ENCODE data around the gene NBAS.

Gene NBAS

GRCh38 chr2:15127876-15128275 is 433.3 kb downstream of the NBAS start:
- no peaks in the 10 kb centered on the region for H3K4me1 ChIP-seq (ENCODE audit: control extremely low read depth in 1 of 4, control insufficient read depth in 4 of 4, insufficient read depth in 4 of 4, low read length in 3 of 4)
- no peak overlapping the region for H3K27ac ChIP-seq (ENCODE audit: insufficient read depth in 1 of 2, low read depth in 1 of 2, low read length in 2 of 2, poor library complexity in 1 of 2, severe bottlenecking in 2 of 2)
- no peak overlapping the region for H3K4me3 ChIP-seq (ENCODE audit: control insufficient read depth in 1 of 7, extremely low read depth in 1 of 7, insufficient read depth in 4 of 7, low read depth in 2 of 7, low read length in 6 of 7)
- H3K36me3 ChIP-seq (ENCODE audit: control insufficient read depth in 4 of 4, insufficient read depth in 4 of 4, low read length in 3 of 4): no peaks in the 10 kb centered on the region
- POLR2A ChIA-PET: no interaction called here
- peaks cover 0 to 4% (median 0%) of the 10 kb centered on the region in 5 experiments for H3K9me3 ChIP-seq (ENCODE audit: control extremely low read depth in 1 of 5, control insufficient read depth in 4 of 5, insufficient read depth in 2 of 5, low read depth in 1 of 5, low read length in 4 of 5)
- no CpG with 5 or more reads among the region's 3 CpGs for WGBS (ENCODE audit: insufficient coverage)
- CTCF ChIA-PET: no interaction called here
- no peaks in the 10 kb centered on the region for H3K27me3 ChIP-seq (replicated peaks in 2 of 5; ENCODE audit: control insufficient read depth in 4 of 5, insufficient read depth in 5 of 5, low read length in 4 of 5)
- no peak for DNase-seq

GRCh38 chr2:15127301-15127700 is 433.8 kb downstream of the NBAS start:
- CTCF ChIA-PET: no interaction called here

GRCh38 chr2:15126373-15126772 is 434.8 kb downstream of the NBAS start:
- no CpG with 5 or more reads among the region's 1 CpG for WGBS (ENCODE audit: insufficient coverage)
- CTCF ChIA-PET: no interaction called here
- no peaks in the 10 kb centered on the region for H3K4me1 ChIP-seq (ENCODE audit: control extremely low read depth in 1 of 4, control insufficient read depth in 4 of 4, insufficient read depth in 4 of 4, low read length in 3 of 4)

More at GRCh38 chr2:15127301-15127700, 433.8 kb downstream of the NBAS start:
- Histone ChIP-seq H3K9me3 (ENCODE audit: control extremely low read depth in 1 of 5, control insufficient read depth in 4 of 5, insufficient read depth in 2 of 5, low read depth in 1 of 5, low read length in 4 of 5) (peaks cover 0 to 4% (median 0%) of the 10 kb centered on the region in 5 experiments), H3K4me1 (ENCODE audit: control extremely low read depth in 1 of 4, control insufficient read depth in 4 of 4, insufficient read depth in 4 of 4, low read length in 3 of 4) (no peaks in the 10 kb centered on the region), H3K27ac (ENCODE audit: insufficient read depth in 1 of 2, low read depth in 1 of 2, low read length in 2 of 2, poor library complexity in 1 of 2, severe bottlenecking in 2 of 2) (no peak overlapping the region), H3K4me3 (ENCODE audit: control insufficient read depth in 1 of 7, extremely low read depth in 1 of 7, insufficient read depth in 4 of 7, low read depth in 2 of 7, low read length in 6 of 7) (no peak overlapping the region), H3K27me3 (replicated peaks in 2 of 5; ENCODE audit: control insufficient read depth in 4 of 5, insufficient read depth in 5 of 5, low read length in 4 of 5) (no peaks in the 10 kb centered on the region), H3K36me3 (ENCODE audit: control insufficient read depth in 4 of 4, insufficient read depth in 4 of 4, low read length in 3 of 4) (no peaks in the 10 kb centered on the region)
- 92% methylated on average over 2 of the region's 4 CpGs for WGBS (ENCODE audit: insufficient coverage)
- DNase-seq: no peak
- POLR2A ChIA-PET: interaction anchor here (0.6 kb wide), 1 partner anchor 438 kb away, joined by 3 read pairs; no protein-coding TSS in a partner anchor

GRCh38 chr2:15122915-15123314 is 438.2 kb downstream of the NBAS start:
- 83% methylated on average over 2 of the region's 2 CpGs for WGBS (ENCODE audit: insufficient coverage)
- ChIA-PET CTCF (interaction anchor here (1.1 kb wide), 1 partner anchor 44 kb away, joined by 3 read pairs; no protein-coding TSS in a partner anchor), POLR2A (no interaction called here)
- Histone ChIP-seq H3K36me3 (ENCODE audit: control insufficient read depth in 4 of 4, insufficient read depth in 4 of 4, low read length in 3 of 4) (no peaks in the 10 kb centered on the region), H3K4me3 (ENCODE audit: control insufficient read depth in 1 of 7, extremely low read depth in 1 of 7, insufficient read depth in 4 of 7, low read depth in 2 of 7, low read length in 6 of 7) (no peak overlapping the region), H3K9me3 (ENCODE audit: control extremely low read depth in 1 of 5, control insufficient read depth in 4 of 5, insufficient read depth in 2 of 5, low read depth in 1 of 5, low read length in 4 of 5) (peaks cover 0 to 4% (median 0%) of the 10 kb centered on the region in 5 experiments), H3K27me3 (replicated peaks in 2 of 5; ENCODE audit: control insufficient read depth in 4 of 5, insufficient read depth in 5 of 5, low read length in 4 of 5) (no peaks in the 10 kb centered on the region), H3K4me1 (ENCODE audit: control extremely low read depth in 1 of 4, control insufficient read depth in 4 of 4, insufficient read depth in 4 of 4, low read length in 3 of 4) (peaks cover 0 to 19% (median 9%) of the 10 kb centered on the region in 4 experiments), H3K27ac (ENCODE audit: insufficient read depth in 1 of 2, low read depth in 1 of 2, low read length in 2 of 2, poor library complexity in 1 of 2, severe bottlenecking in 2 of 2) (no peak overlapping the region)
- no peak for DNase-seq

More at GRCh38 chr2:15126373-15126772, 434.8 kb downstream of the NBAS start:
- POLR2A ChIA-PET: no interaction called here
- Histone ChIP-seq H3K36me3 (ENCODE audit: control insufficient read depth in 4 of 4, insufficient read depth in 4 of 4, low read length in 3 of 4) (no peaks in the 10 kb centered on the region), H3K27ac (ENCODE audit: insufficient read depth in 1 of 2, low read depth in 1 of 2, low read length in 2 of 2, poor library complexity in 1 of 2, severe bottlenecking in 2 of 2) (no peak overlapping the region), H3K4me3 (ENCODE audit: control insufficient read depth in 1 of 7, extremely low read depth in 1 of 7, insufficient read depth in 4 of 7, low read depth in 2 of 7, low read length in 6 of 7) (no peak overlapping the region), H3K9me3 (ENCODE audit: control extremely low read depth in 1 of 5, control insufficient read depth in 4 of 5, insufficient read depth in 2 of 5, low read depth in 1 of 5, low read length in 4 of 5) (peaks cover 0 to 4% (median 0%) of the 10 kb centered on the region in 5 experiments), H3K27me3 (replicated peaks in 2 of 5; ENCODE audit: control insufficient read depth in 4 of 5, insufficient read depth in 5 of 5, low read length in 4 of 5) (no peaks in the 10 kb centered on the region)
- DNase-seq: no peak

- ChIA-PET POLR2A (no interaction called here), CTCF (interaction anchor here (1.0 kb wide), 1 partner anchor 22 kb away, joined by 3 read pairs; no protein-coding TSS in a partner anchor)
- Histone ChIP-seq H3K27me3 (replicated peaks in 2 of 5; ENCODE audit: control insufficient read depth in 4 of 5, insufficient read depth in 5 of 5, low read length in 4 of 5) (no peaks in the 10 kb centered on the region), H3K9me3 (ENCODE audit: control extremely low read depth in 1 of 5, control insufficient read depth in 4 of 5, insufficient read depth in 2 of 5, low read depth in 1 of 5, low read length in 4 of 5) (peaks cover 0 to 4% (median 0%) of the 10 kb centered on the region in 5 experiments), H3K27ac (ENCODE audit: insufficient read depth in 1 of 2, low read depth in 1 of 2, low read length in 2 of 2, poor library complexity in 1 of 2, severe bottlenecking in 2 of 2) (no peak overlapping the region), H3K4me3 (ENCODE audit: control insufficient read depth in 1 of 7, extremely low read depth in 1 of 7, insufficient read depth in 4 of 7, low read depth in 2 of 7, low read length in 6 of 7) (peak overlapping the region in 1 of 7 experiments; percentile 19), H3K36me3 (ENCODE audit: control insufficient read depth in 4 of 4, insufficient read depth in 4 of 4, low read length in 3 of 4) (no peaks in the 10 kb centered on the region), H3K4me1 (ENCODE audit: control extremely low read depth in 1 of 4, control insufficient read depth in 4 of 4, insufficient read depth in 4 of 4, low read length in 3 of 4) (peaks cover 0 to 33% (median 9%) of the 10 kb centered on the region in 4 experiments)
- 0% methylated on average over 3 of the region's 6 CpGs for WGBS (ENCODE audit: insufficient coverage)
- peak in 2 of 3 donors; percentile 24 to 54 for DNase-seq
Measured at GRCh38 chr2:15120631-15121030, 440.5 kb downstream of the NBAS start.

GRCh38 chr2:15119722-15120175 is 441.4 kb downstream of the NBAS start:
- DNase-seq: peak in 1 of 3 donors; percentile 26
- Histone ChIP-seq H3K4me3 (ENCODE audit: control insufficient read depth in 1 of 7, extremely low read depth in 1 of 7, insufficient read depth in 4 of 7, low read depth in 2 of 7, low read length in 6 of 7) (no peak overlapping the region), H3K27ac (ENCODE audit: insufficient read depth in 1 of 2, low read depth in 1 of 2, low read length in 2 of 2, poor library complexity in 1 of 2, severe bottlenecking in 2 of 2) (no peak overlapping the region), H3K36me3 (ENCODE audit: control insufficient read depth in 4 of 4, insufficient read depth in 4 of 4, low read length in 3 of 4) (no peaks in the 10 kb centered on the region), H3K27me3 (replicated peaks in 2 of 5; ENCODE audit: control insufficient read depth in 4 of 5, insufficient read depth in 5 of 5, low read length in 4 of 5) (no peaks in the 10 kb centered on the region), H3K4me1 (ENCODE audit: control extremely low read depth in 1 of 4, control insufficient read depth in 4 of 4, insufficient read depth in 4 of 4, low read length in 3 of 4) (peaks cover 0 to 37% (median 9%) of the 10 kb centered on the region in 4 experiments), H3K9me3 (ENCODE audit: control extremely low read depth in 1 of 5, control insufficient read depth in 4 of 5, insufficient read depth in 2 of 5, low read depth in 1 of 5, low read length in 4 of 5) (peaks cover 0 to 4% (median 0%) of the 10 kb centered on the region in 5 experiments)
- WGBS (ENCODE audit: insufficient coverage): no CpG with 5 or more reads among the region's 4 CpGs
- ChIA-PET CTCF (interaction anchor here (1.0 kb wide), 1 partner anchor 21 kb away, joined by 3 read pairs; no protein-coding TSS in a partner anchor), POLR2A (no interaction called here)

GRCh38 chr2:15117409-15118050 is 443.6 kb downstream of the NBAS start:
- no peaks in the 10 kb centered on the region for H3K27me3 ChIP-seq (replicated peaks in 2 of 5; ENCODE audit: control insufficient read depth in 4 of 5, insufficient read depth in 5 of 5, low read length in 4 of 5)
- 98% methylated on average over 4 of the region's 4 CpGs for WGBS (ENCODE audit: insufficient coverage)
- DNase-seq: no peak
- peaks cover 0 to 4% (median 2%) of the 10 kb centered on the region in 5 experiments for H3K9me3 ChIP-seq (ENCODE audit: control extremely low read depth in 1 of 5, control insufficient read depth in 4 of 5, insufficient read depth in 2 of 5, low read depth in 1 of 5, low read length in 4 of 5)
- H3K4me3 ChIP-seq (ENCODE audit: control insufficient read depth in 1 of 7, extremely low read depth in 1 of 7, insufficient read depth in 4 of 7, low read depth in 2 of 7, low read length in 6 of 7): no peak overlapping the region
- no peaks in the 10 kb centered on the region for H3K36me3 ChIP-seq (ENCODE audit: control insufficient read depth in 4 of 4, insufficient read depth in 4 of 4, low read length in 3 of 4)
- peaks cover 0 to 37% (median 9%) of the 10 kb centered on the region in 4 experiments for H3K4me1 ChIP-seq (ENCODE audit: control extremely low read depth in 1 of 4, control insufficient read depth in 4 of 4, insufficient read depth in 4 of 4, low read length in 3 of 4)
- H3K27ac ChIP-seq (ENCODE audit: insufficient read depth in 1 of 2, low read depth in 1 of 2, low read length in 2 of 2, poor library complexity in 1 of 2, severe bottlenecking in 2 of 2): no peak overlapping the region
- CTCF ChIA-PET: interaction anchor here (1.7 kb wide), 1 partner anchor 31 kb away, joined by 6 read pairs; no protein-coding TSS in a partner anchor
- POLR2A ChIA-PET: no interaction called here

Data from common myeloid progenitor, CD34-positive (primary cell).